OCI-LY7 (cell line): ENCODE results near the gene ST7L.

ENCODE experiments used
- EZH2phosphoT487 ChIP-seq: fragments of 200-600 bp; sonication (generic); IDR thresholded peaks from 2 replicates; pipeline ENCODE4 v1.6.1; 2018; ENCODE audit warnings: low read depth, borderline replicate concordance, mild to moderate bottlenecking, mixed run types, antibody characterized with exemption, low read length, moderate library complexity, mixed read lengths
- TF ChIP-seq, protein P1 (sequence below): fragments of 200-600 bp; sonication (generic); conservative IDR thresholded peaks from 2 replicates; pipeline ENCODE4 v1.5.1; 2014; ENCODE audit warnings: mild to moderate bottlenecking, antibody characterized with exemption, low read length, moderate library complexity, mixed read lengths

DNA sequence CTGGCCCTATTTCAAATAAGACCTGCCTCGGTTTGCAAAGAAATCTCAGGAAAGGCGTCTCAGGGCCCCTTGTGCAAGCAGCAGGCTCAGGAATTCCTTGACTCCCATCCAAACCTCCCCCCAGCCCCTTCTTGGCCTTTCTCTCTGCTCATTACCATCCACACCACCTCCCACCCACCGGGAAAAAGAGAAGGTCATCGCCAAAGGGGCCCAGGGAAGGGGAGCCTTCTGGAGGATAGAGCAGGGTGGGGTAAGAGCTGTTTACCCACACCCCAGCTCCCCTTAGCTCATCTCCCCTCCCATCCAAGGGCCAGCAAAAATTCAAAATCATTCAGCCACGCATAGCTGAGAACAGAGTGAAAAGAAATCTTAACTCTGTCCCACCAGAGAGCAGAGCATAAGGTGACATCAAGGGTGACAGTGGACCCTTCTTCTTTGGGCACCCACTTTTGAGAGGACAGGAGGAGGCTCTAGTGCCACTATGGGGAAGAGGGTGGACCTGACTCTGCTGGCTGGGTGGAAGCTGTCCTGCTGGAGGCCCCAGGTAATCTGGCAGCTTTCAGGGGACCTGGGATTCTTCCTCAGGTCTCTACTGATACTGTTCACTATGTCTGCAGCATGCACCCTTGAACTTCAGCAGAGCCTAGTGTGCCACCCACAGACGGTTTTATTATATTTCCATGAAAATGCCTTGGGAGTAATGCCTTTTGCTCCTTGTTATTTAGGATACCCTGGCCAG, 114.1 kb downstream of the ST7L start:
- TF ChIP-seq, protein P1, sequence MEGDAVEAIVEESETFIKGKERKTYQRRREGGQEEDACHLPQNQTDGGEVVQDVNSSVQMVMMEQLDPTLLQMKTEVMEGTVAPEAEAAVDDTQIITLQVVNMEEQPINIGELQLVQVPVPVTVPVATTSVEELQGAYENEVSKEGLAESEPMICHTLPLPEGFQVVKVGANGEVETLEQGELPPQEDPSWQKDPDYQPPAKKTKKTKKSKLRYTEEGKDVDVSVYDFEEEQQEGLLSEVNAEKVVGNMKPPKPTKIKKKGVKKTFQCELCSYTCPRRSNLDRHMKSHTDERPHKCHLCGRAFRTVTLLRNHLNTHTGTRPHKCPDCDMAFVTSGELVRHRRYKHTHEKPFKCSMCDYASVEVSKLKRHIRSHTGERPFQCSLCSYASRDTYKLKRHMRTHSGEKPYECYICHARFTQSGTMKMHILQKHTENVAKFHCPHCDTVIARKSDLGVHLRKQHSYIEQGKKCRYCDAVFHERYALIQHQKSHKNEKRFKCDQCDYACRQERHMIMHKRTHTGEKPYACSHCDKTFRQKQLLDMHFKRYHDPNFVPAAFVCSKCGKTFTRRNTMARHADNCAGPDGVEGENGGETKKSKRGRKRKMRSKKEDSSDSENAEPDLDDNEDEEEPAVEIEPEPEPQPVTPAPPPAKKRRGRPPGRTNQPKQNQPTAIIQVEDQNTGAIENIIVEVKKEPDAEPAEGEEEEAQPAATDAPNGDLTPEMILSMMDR, result peak; percentile 37; the same call in 1 of the 2 replicates
- TF ChIP-seq EZH2phosphoT487, result no peak
